WTC11 (cell line): ENCODE measurements around the gene TSBP1. TPM values are rescaled to one million over a fixed set of nuclear protein-coding genes. Genes with fewer than 3 reads are reported as not detected.

Experiments used
- total RNA-seq: library from RNA; stranded (reverse); gene quantifications from 3 replicates; pipeline ENCODE4 v1.2.3, GENCODE V29; 2021

TSBP1 gene
- total RNA-seq, 1 experiment from 2014 or later = not detected

Other genes with a start within 250 kb of the TSBP1 start
- 46.1 to 49.1 TPM (median 47.5 TPM) in 3 replicates for gene ATF6B, start 243.7 kb downstream of the TSBP1 start, total RNA-seq
- gene FKBPL, start 241.6 kb downstream of the TSBP1 start, total RNA-seq = 8.2 to 9.0 TPM (median 8.4 TPM) in 3 replicates
- gene PRRT1, start 220.0 kb downstream of the TSBP1 start, total RNA-seq = 1.4 to 2.2 TPM (median 1.6 TPM) in 3 replicates
- gene PPT2, start 217.8 kb downstream of the TSBP1 start, total RNA-seq = 30.0 to 33.8 TPM (median 31.6 TPM) in 3 replicates
- 15.7 to 17.5 TPM (median 17.4 TPM) in 3 replicates for gene EGFL8, start 207.3 kb downstream of the TSBP1 start, total RNA-seq
- gene AGPAT1, start 195.8 kb downstream of the TSBP1 start, total RNA-seq = 84.5 to 88.9 TPM (median 87.5 TPM) in 3 replicates
- gene RNF5, start 193.5 kb downstream of the TSBP1 start, total RNA-seq = 108 to 114 TPM (median 111 TPM) in 3 replicates
- gene AGER, start 187.7 kb downstream of the TSBP1 start, total RNA-seq = 17.7 to 20.0 TPM (median 18.1 TPM) in 3 replicates
- gene PBX2, start 181.7 kb downstream of the TSBP1 start, total RNA-seq = 130 to 165 TPM (median 150 TPM) in 3 replicates
- 10.0 to 14.0 TPM (median 13.1 TPM) in 3 replicates for gene GPSM3, start 179.3 kb downstream of the TSBP1 start, total RNA-seq
- gene NOTCH4, start 147.8 kb downstream of the TSBP1 start, total RNA-seq = 2.4 to 2.6 TPM (median 2.6 TPM) in 3 replicates
- gene BTNL2, start 35.3 kb upstream of the TSBP1 start, total RNA-seq = not detected in 3 replicates
- gene HLA-DRA, start 68.0 kb upstream of the TSBP1 start, total RNA-seq = 2.8 to 3.9 TPM (median 3.6 TPM) in 3 replicates
- gene HLA-DRB5, start 158.4 kb upstream of the TSBP1 start, total RNA-seq = 0.30 TPM in 1 of 3 replicates, not detected in the others
- gene HLA-DRB1, start 217.9 kb upstream of the TSBP1 start, total RNA-seq = 1.4 to 2.3 TPM (median 2.1 TPM) in 3 replicates